H9 (cell line): Measurements from ENCODE around the gene PRPF40B. TPM values are rescaled to one million over a fixed set of nuclear protein-coding genes. Genes with fewer than 3 reads are reported as not detected.

ENCODE experiments used
- DNase-seq: peaks from one replicate; pipeline ENCODE4 v3.0.0-alpha.2; 2017
- H2AFZ ChIP-seq: one replicate; pipeline ENCODE4 v1.6.1; 2013; ENCODE audit warnings: mild to moderate bottlenecking, low read length, control low read depth, moderate library complexity
- H2AK5ac ChIP-seq: 2 replicates; pipeline ENCODE4 v1.6.1; 2013; ENCODE audit warnings: low read length, control low read depth, mixed read lengths; ENCODE audit not compliant: insufficient read length
- H2BK120ac ChIP-seq: one replicate; pipeline ENCODE4 v1.6.1; 2013; ENCODE audit warnings: low read depth, mild to moderate bottlenecking, low read length, control low read depth, inconsistent platforms; ENCODE audit not compliant: poor library complexity, severe bottlenecking
- H2BK12ac ChIP-seq: 2 replicates; pipeline ENCODE4 v1.6.1; 2013; ENCODE audit warnings: low read length, control low read depth, mixed read lengths, low read depth; ENCODE audit not compliant: insufficient read length
- H2BK15ac ChIP-seq: 2 replicates; pipeline ENCODE4 v1.6.1; 2013; ENCODE audit warnings: low read depth, low read length, control low read depth
- H2BK20ac ChIP-seq: one replicate; pipeline ENCODE4 v1.6.1; 2013; ENCODE audit warnings: low read depth, mild to moderate bottlenecking, low read length, control low read depth, inconsistent platforms; ENCODE audit not compliant: poor library complexity, severe bottlenecking
- H2BK5ac ChIP-seq: 2 replicates; pipeline ENCODE4 v1.6.1; 2013; ENCODE audit warnings: low read length, control low read depth, mixed read lengths; ENCODE audit not compliant: insufficient read length
- H3K14ac ChIP-seq: 2 replicates; pipeline ENCODE4 v1.6.1; 2013; ENCODE audit warnings: low read length, control low read depth; ENCODE audit not compliant: insufficient read depth
- H3K18ac ChIP-seq: 2 replicates; pipeline ENCODE4 v1.6.1; 2013; ENCODE audit warnings: low read depth, mild to moderate bottlenecking, mixed read lengths, low read length, control low read depth; ENCODE audit not compliant: insufficient read length
- H3K23ac ChIP-seq: 2 replicates; pipeline ENCODE4 v1.6.1; 2013; ENCODE audit warnings: low read length, control low read depth, mixed read lengths, low read depth; ENCODE audit not compliant: insufficient read length
- H3K23me2 ChIP-seq: 2 replicates; pipeline ENCODE4 v1.6.1; 2013; ENCODE audit warnings: low read depth, mild to moderate bottlenecking, mixed read lengths, low read length, control low read depth; ENCODE audit not compliant: insufficient read length, poor library complexity, severe bottlenecking
- H3K27ac ChIP-seq: 2 replicates; pipeline ENCODE4 v1.5.1; 2013; ENCODE audit warnings: low read length, control low read depth, mixed read lengths, low read depth; ENCODE audit not compliant: insufficient read length
- H3K27me3 ChIP-seq: 2 replicates; pipeline ENCODE4 v1.6.1; 2013; ENCODE audit warnings: low read length, control low read depth, inconsistent platforms; ENCODE audit not compliant: insufficient read depth
- H3K4ac ChIP-seq: 2 replicates; pipeline ENCODE4 v1.6.1; 2013; ENCODE audit warnings: low read depth, mild to moderate bottlenecking, control low read depth, inconsistent platforms, low read length, moderate library complexity
- H3K4me1 ChIP-seq: 2 replicates; pipeline ENCODE4 v1.6.1; 2013; ENCODE audit warnings: low read length, control low read depth, inconsistent platforms; ENCODE audit not compliant: insufficient read depth
- H3K4me2 ChIP-seq: 2 replicates; pipeline ENCODE4 v1.6.1; 2013; ENCODE audit warnings: low read length, control low read depth, mixed read lengths; ENCODE audit not compliant: insufficient read length, insufficient read depth
- H3K56ac ChIP-seq: 2 replicates; pipeline ENCODE4 v1.6.1; 2013; ENCODE audit warnings: low read depth, mild to moderate bottlenecking, mixed read lengths, low read length, control low read depth; ENCODE audit not compliant: insufficient read length
- H3K79me1 ChIP-seq: 2 replicates; pipeline ENCODE4 v1.6.1; 2013; ENCODE audit warnings: low read depth, mild to moderate bottlenecking, moderate library complexity, low read length, control low read depth, inconsistent platforms; ENCODE audit not compliant: insufficient read depth, poor library complexity, severe bottlenecking
- H3K79me2 ChIP-seq: 2 replicates; pipeline ENCODE4 v1.6.1; 2013; ENCODE audit warnings: low read length, control low read depth, inconsistent platforms; ENCODE audit not compliant: insufficient read depth
- H3K9ac ChIP-seq: 2 replicates; pipeline ENCODE4 v1.6.1; 2013; ENCODE audit warnings: low read length, control low read depth, mixed read lengths; ENCODE audit not compliant: insufficient read length; ENCODE audit errors: extremely low read depth
- H3K9me3 ChIP-seq: one replicate; pipeline ENCODE4 v1.6.1; 2013; ENCODE audit warnings: low read depth, low read length, inconsistent platforms; ENCODE audit not compliant: control insufficient read depth
- H3T11ph ChIP-seq: one replicate; pipeline ENCODE4 v1.6.1; 2013; ENCODE audit warnings: mild to moderate bottlenecking, low read length, control low read depth, inconsistent platforms
- H4K20me1 ChIP-seq: one replicate; pipeline ENCODE4 v1.6.1; 2013; ENCODE audit not compliant: control insufficient read depth, insufficient read length, insufficient read depth
- H4K5ac ChIP-seq: 2 replicates; pipeline ENCODE4 v1.6.1; 2013; ENCODE audit warnings: low read depth, mild to moderate bottlenecking, mixed read lengths, low read length, control low read depth; ENCODE audit not compliant: insufficient read length
- H4K8ac ChIP-seq: replicated peaks from 2 replicates; pipeline ENCODE4 v1.6.1; 2013; ENCODE audit warnings: low read length, control low read depth, mixed read lengths, low read depth; ENCODE audit not compliant: insufficient read length
- H4K91ac ChIP-seq: 2 replicates; pipeline ENCODE4 v1.6.1; 2013; ENCODE audit warnings: low read depth, mild to moderate bottlenecking, moderate library complexity, mixed read lengths, low read length, control low read depth; ENCODE audit not compliant: insufficient read length
- H3K27ac Mint-ChIP-seq, 3 experiments: 2 replicates in 2 of 3; 3 replicates in 1 of 3; pipeline ENCODE4 v1.8.0; 2020 to 2021; ENCODE audit warnings: mixed read lengths in 3 of 3, mild to moderate bottlenecking in 1 of 3, moderate library complexity in 1 of 3
- H3K27me3 Mint-ChIP-seq: 2 replicates; pipeline ENCODE4 v1.8.0; 2021; ENCODE audit warnings: low read depth, mild to moderate bottlenecking, moderate library complexity, mixed read lengths
- H3K36me3 Mint-ChIP-seq, 3 experiments: 2 replicates in 2 of 3; 3 replicates in 1 of 3; pipeline ENCODE4 v1.8.0; 2020 to 2021; ENCODE audit warnings: low read depth in 3 of 3, mixed read lengths in 3 of 3; ENCODE audit not compliant: insufficient read depth in 1 of 3
- H3K4me1 Mint-ChIP-seq, 2 experiments: 2 replicates each; pipeline ENCODE4 v1.8.0; 2020; ENCODE audit warnings: mixed read lengths in 2 of 2
- H3K4me3 Mint-ChIP-seq, 2 experiments: 2 replicates in 1 of 2; 3 replicates in 1 of 2; pipeline ENCODE4 v1.8.0; 2020 to 2021; ENCODE audit warnings: mild to moderate bottlenecking in 2 of 2, mixed read lengths in 2 of 2, moderate library complexity in 1 of 2
- H3K9me3 Mint-ChIP-seq, 2 experiments: 2 replicates in 1 of 2; 3 replicates in 1 of 2; pipeline ENCODE4 v1.8.0; 2020; ENCODE audit warnings: mild to moderate bottlenecking in 2 of 2, mixed read lengths in 2 of 2, moderate library complexity in 1 of 2
- CTCF ChIP-seq: fragments of 200-600 bp; sonication (generic); conservative IDR thresholded peaks from 3 replicates; pipeline ENCODE4 v1.8.0; 2021; ENCODE audit warnings: antibody characterized with exemption, mild to moderate bottlenecking
- WGBS: extraction: QIAGEN DNeasy Blood & Tissue Kit; methylation state at CpG from one replicate; pipeline ENCODE4 v1.1.7; 2013; ENCODE audit warnings: missing lambda C conversion rate, low lambda C conversion rate, mixed read lengths; ENCODE audit not compliant: insufficient read length; ENCODE audit errors: extremely low coverage; 5-methylcytosine and 5-hydroxymethylcytosine counted together
- total RNA-seq: library from RNA; stranded (reverse); gene quantifications from 2 replicates; pipeline ENCODE4 v1.2.1, GENCODE V29; 2021

Gene PRPF40B
- total RNA-seq, 1 experiment from 2014 or later: 19.0 TPM

- H3K36me3 Mint-ChIP-seq: peaks cover 3 to 24% (median 12%) of the 10 kb centered on the region in 3 experiments; a peak in 6 of 7 replicates
- no peak overlapping the region for H2BK120ac ChIP-seq
- H3K23ac ChIP-seq: no peak overlapping the region
- no peak overlapping the region for H4K8ac ChIP-seq
- no peak overlapping the region for H3K56ac ChIP-seq
- no peak overlapping the region for H2BK5ac ChIP-seq
- H3K18ac ChIP-seq: no peak overlapping the region
- H4K5ac ChIP-seq: no peak overlapping the region
- H2BK20ac ChIP-seq: no peak overlapping the region
- H2AK5ac ChIP-seq: no peak overlapping the region
- H4K20me1 ChIP-seq: no peaks in the 10 kb centered on the region
- no peak overlapping the region for H3K4me3 Mint-ChIP-seq
- H3K27ac ChIP-seq: no peak overlapping the region
- DNase-seq: no peak
- no peak overlapping the region for H3K27ac Mint-ChIP-seq
- H3K4me1 Mint-ChIP-seq: peaks cover 10 to 16% of the 10 kb centered on the region in 2 experiments
- no peak overlapping the region for H4K91ac ChIP-seq
- no peaks in the 10 kb centered on the region for H3K79me1 ChIP-seq
- no peak overlapping the region for H3K4me2 ChIP-seq
- H3K9ac ChIP-seq: no peak overlapping the region
- H2AFZ ChIP-seq: no peak overlapping the region
- H3K14ac ChIP-seq: no peak overlapping the region
- no peak overlapping the region for H2BK12ac ChIP-seq
- peaks cover 2% of the 10 kb centered on the region for H3K23me2 ChIP-seq
- no peak for TF ChIP-seq CTCF
- H3K79me2 ChIP-seq: no peaks in the 10 kb centered on the region
- H2BK15ac ChIP-seq: no peak overlapping the region
- H3K4me1 ChIP-seq: peaks cover 3% of the 10 kb centered on the region; the same call in 1 of the 2 replicates
- no peak overlapping the region for H3T11ph ChIP-seq
- H3K4ac ChIP-seq: no peak overlapping the region
- no peaks in the 10 kb centered on the region; the same call in none of the 2 replicates for H3K27me3 Mint-ChIP-seq
- WGBS: no CpG with 5 or more reads among the region's 9 CpGs
- H3K9me3 Mint-ChIP-seq: no peaks in the 10 kb centered on the region
- H3K9me3 ChIP-seq: no peaks in the 10 kb centered on the region
- H3K27me3 ChIP-seq: no peaks in the 10 kb centered on the region
These were observed 9.0 kb downstream of the PRPF40B start for GRCh38 chr12:49632401-49632800.
